WTC11 (cell line): ENCODE data around the gene SYT15.
"Not testable (repeated sequence)": the region's sequence is repeated elsewhere in the genome, so short reads cannot be mapped to it uniquely, and the experiment has no call there.

Experiments
- ATF1 ChIP-seq: sonication (generic); formaldehyde crosslinking; IDR thresholded peaks from 2 replicates; pipeline ENCODE4 v1.8.1; 2023; ENCODE audit warnings: mild to moderate bottlenecking, moderate library complexity, missing genetic modification reagents
- CTCF ChIP-seq: fragments of 200-600 bp; IDR thresholded peaks from 2 replicates; pipeline ENCODE4 v1.8.0; 2022; ENCODE audit warnings: antibody characterized with exemption
- E2F4 ChIP-seq: sonication (generic); formaldehyde crosslinking; IDR thresholded peaks from 2 replicates; pipeline ENCODE4 v1.8.1; 2022; ENCODE audit warnings: low read depth, mild to moderate bottlenecking, moderate library complexity, missing genetic modification reagents, borderline replicate concordance
- NR2C2 ChIP-seq: sonication (generic); formaldehyde crosslinking; IDR thresholded peaks from 2 replicates; pipeline ENCODE4 v1.8.0; 2022; ENCODE audit warnings: mild to moderate bottlenecking, missing genetic modification reagents
- USF2 ChIP-seq: sonication (generic); formaldehyde crosslinking; IDR thresholded peaks from 2 replicates; pipeline ENCODE4 v1.8.1; 2023; ENCODE audit warnings: mild to moderate bottlenecking, missing genetic modification reagents, moderate library complexity
- ZNF512 ChIP-seq: sonication (generic); formaldehyde crosslinking; IDR thresholded peaks from 2 replicates; pipeline ENCODE4 v1.8.1; 2022; ENCODE audit warnings: missing genetic modification reagents, borderline replicate concordance
- ZSCAN18 ChIP-seq: fragments of 250-450 bp; sonication (Bioruptor Pico); IDR thresholded peaks from 2 replicates; pipeline ENCODE4 v2.1.2; 2022; ENCODE audit warnings: mild to moderate bottlenecking, moderate library complexity

- not testable (repeated sequence) for TF ChIP-seq USF2 (CRISPR knock-in tag); CTCF; ATF1 (CRISPR knock-in tag); E2F4 (CRISPR knock-in tag); ZSCAN18; ZNF512 (CRISPR knock-in tag); NR2C2 (CRISPR knock-in tag)
Measured at GRCh38 chr10:46582568-46582967, 3.6 kb downstream of the SYT15 start.
